ENCODE results near the gene DENND2A.

Gene DENND2A

DNA sequence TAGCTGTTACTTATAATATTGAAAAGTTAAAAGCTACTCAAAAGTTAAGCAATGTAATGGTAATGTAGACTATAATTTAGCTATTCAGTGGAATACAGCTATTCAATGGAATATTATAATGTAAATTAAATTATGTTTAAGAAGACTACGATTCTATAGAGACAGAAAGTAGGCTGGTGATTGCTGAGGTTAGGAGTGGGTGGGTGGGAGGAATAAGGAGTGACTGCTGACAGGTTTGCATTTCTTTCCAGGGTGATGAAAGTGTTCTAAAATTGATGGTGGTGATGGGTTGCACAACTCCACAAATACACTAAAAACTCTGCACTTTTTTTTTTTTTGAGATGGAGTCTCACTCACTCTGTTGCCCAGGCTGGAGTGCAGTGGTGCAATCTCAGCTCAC is 21.4 kb downstream of the DENND2A start:
- no peak for DNase-seq (ENCODE audit: low read depth, low spot score)

DNA sequence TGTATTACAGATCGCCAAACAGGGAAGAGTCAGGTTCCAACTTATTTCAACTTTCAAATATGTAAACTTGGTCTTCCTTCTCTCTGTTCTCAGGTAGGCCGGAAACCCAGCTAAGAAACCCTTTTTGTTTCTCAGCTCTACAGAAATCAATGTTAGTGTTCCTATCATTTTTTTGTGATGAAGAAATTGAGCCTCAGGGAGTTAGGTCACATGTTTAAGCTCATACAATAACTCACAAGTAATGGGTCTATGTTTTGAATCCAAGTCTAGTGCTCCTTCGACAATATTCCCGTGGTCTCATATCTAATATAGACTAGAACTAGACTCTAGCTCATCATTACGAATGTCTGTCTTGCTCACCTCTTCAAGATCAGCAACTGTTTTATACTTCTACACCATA is 22.3 kb downstream of the DENND2A start:
- DNase-seq (ENCODE audit: low read depth, low spot score) = no peak

DNA sequence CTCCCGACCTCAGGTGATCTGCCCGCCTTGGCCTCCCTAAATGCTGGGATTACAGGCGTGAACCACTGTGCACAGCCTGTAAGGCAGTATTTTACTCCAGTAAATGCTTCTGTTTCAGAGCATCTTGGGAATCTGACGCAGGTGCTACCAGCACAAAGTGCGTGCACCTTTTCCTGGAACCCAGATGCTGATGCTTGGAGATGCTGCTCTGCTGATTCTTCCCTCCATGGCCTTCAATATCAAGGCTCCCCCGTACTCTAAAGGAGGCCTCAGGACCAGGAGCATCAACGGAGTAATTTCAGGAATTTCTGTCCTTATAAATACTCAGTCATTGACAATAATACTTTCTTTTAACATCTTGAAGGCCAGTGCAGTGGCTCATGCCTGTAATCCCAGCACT is 23.5 kb downstream of the DENND2A start:
- DNase-seq (ENCODE audit: low read depth, low spot score) = no peak

DNA sequence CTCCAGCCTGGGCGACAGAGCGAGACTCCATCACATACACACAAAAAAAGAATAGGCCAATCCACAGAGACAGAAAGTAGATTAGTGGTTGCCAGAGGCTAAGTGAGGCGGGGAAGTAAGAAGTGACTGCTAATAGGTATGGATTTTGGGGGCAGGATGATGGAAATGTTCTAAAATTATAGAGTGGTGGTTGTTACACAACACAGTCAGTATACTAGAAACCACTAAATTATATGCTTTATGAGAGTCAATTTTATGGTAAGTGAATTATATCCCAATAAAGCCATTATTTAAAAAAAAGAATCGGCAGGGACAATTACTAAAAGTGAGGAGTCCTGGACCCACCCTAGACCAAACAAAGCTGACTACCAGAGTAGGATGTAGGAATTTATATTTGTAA is 24.3 kb downstream of the DENND2A start:
- no peak for DNase-seq (ENCODE audit: low read depth, low spot score)

DNA sequence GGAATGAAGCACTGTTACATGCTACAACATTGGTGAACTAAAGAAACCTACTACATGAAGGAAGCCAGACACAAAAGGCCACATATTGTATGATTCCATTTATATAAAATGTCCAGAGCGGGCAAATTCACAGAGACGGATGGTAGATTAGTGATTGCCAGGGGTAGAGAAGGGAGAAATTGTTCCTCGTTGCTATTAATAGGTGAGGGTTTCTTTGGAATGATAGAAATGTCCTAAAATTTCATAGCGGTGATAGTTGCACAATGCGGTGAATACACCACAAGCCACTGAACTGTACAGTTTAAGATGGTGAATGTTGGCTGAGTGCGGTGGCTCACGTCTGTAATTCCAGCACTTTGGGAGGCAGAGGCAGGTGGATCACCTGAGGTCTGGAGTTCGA is 29.0 kb downstream of the DENND2A start:
- no peak for DNase-seq (ENCODE audit: low read depth, low spot score)

DNA sequence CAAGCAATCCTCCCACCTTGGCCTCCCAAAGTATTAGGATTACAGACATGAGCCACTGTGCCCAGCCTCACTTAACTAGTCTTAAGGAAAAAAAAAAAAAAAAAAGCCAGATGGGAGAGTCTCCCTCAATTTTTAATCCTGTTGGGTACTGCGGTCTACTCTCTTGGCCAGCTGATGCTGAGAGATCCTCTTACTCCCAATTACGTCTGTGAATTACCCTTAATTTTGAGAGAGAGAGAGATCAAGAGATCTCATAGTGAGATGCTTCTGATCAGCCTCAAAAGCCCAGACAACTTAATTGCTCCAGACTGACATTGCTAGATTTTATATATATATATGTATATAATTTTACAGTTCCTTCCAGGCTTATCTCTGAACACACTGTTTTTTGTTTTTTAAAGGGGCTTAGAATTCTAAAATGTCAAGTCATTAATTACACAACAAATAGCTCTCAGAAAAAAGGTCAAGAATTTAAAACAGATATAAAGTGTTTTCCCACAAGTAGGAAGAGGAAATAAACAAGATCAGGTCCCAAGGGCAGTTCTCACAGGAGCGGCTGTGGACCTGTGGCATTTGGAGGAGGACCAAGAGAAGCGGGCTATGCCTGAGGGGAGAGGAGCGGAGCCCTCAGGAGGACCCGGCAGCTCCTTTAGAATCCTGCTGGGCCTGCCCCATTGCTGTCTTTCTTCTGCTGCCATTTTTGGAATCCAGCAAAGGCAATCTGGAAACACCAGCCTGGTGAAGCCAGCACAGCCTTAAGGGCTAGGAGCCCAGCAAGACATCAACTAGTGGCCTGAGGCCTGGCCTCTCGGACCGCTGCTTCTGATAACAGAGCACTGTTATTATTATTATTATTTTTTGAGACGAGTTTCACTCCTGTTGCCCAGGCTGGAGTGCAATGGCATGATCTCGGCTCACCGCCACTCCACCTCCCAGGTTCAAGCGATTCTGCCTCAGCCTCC is 30.1 kb downstream of the DENND2A start:
- DNase-seq (ENCODE audit: low read depth, low spot score) = no peak

DNA sequence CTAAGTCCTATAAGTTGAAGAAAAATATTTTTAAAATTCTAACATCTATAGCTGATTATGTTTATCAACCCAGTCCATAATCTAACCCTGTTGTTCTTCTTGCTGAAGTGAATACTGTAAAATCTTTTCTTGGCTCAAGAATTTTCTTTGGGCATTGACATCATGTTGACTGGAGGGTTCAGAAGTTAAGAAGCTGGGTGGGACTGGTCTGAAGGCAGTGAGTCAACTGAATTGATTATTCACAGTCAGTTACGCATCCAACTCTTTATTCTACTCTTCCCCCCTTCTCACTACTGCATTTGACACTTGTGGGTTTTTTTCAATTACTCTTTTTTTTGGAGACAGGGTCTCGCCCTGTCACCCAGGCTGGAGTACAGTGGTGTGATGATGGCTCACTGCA is 31.0 kb downstream of the DENND2A start:
- no peak for DNase-seq (ENCODE audit: low read depth, low spot score)

DNA sequence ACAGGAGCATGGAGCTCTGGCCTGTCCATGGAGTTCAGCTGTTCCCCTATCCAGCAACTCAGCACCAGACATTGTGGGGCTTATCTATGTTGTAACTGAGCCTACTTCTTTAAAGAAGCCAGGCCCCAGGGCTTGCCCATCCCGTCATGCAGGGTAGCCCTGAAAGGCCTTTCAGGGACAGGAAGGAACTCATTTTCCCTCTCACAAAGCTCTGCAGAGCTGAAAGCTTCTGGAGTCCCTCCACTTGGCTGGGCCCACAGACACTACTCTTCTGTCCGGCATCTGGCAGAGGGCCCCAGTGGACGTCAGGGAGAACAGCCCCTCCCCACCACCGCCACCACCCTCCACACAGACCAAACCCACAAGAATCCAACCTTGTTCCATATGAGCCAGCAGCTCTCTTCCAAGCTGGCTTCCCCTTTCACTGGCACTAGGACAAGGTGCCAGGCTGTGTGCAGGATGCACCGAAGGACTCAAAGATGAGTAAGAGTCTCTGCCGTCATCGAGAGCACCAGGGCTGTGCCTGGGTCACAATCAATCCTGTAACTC is 33.1 kb downstream of the DENND2A start:
- no peak for DNase-seq (ENCODE audit: low read depth, low spot score)

DNA sequence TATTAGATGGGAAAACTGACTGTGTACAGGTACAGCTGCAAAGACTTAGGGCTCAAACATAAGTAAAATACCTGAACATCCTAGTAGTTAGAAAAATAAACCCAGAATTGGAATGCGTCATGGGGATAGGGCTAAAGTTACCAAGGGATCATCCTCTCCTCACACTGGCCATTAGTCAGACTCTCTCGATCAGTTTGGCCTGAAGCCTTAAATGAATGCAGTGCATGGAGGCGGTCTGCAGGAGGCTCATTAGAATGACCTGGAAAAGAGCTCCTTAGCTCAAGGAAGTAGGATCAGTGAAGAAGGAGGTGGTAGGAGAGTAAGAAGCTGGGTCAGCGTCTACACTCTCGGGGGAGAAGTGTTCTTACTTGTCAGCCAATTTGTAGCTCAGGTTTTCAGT is 35.3 kb downstream of the DENND2A start:
- DNase-seq (ENCODE audit: low read depth, low spot score) = no peak

DNA sequence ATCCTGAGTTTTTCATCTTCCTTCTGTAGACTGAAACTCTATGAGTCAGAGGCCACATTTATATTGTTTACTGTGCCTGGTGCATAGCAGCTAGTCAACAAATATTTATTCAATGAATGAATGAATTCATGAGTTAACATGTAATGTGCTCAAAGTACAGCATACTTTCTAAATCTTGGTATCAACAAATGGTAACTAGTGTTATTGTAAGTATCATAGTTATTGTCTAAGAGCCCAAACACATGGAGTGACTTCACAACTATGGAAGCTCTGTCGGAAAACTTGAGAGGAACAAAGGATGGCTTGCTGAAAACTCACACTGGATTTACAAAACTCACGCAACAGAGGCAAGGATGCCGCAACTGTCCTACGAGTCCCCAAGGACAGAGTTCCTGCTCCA is 35.9 kb downstream of the DENND2A start:
- no peak for DNase-seq (ENCODE audit: low read depth, low spot score)

DNA sequence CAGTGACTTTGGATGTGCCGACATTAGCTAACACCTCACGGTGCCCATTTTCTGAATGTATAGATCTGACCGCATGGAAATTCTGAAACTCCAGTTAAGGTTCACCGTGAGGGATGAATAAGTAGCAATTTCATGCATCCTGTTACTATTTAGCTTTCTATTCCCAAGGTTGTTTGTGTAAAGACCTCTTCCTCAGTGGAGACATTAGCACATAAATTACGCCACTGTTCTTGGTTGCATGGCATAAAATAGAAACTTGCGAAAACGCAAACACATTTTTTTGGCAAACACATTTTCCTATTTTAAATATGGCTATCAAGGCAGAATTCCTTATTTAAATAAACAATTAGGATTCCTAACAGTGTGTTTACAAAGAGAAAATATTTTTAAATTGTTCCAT is 36.5 kb downstream of the DENND2A start:
- DNase-seq (ENCODE audit: low read depth, low spot score) = no peak

DNA sequence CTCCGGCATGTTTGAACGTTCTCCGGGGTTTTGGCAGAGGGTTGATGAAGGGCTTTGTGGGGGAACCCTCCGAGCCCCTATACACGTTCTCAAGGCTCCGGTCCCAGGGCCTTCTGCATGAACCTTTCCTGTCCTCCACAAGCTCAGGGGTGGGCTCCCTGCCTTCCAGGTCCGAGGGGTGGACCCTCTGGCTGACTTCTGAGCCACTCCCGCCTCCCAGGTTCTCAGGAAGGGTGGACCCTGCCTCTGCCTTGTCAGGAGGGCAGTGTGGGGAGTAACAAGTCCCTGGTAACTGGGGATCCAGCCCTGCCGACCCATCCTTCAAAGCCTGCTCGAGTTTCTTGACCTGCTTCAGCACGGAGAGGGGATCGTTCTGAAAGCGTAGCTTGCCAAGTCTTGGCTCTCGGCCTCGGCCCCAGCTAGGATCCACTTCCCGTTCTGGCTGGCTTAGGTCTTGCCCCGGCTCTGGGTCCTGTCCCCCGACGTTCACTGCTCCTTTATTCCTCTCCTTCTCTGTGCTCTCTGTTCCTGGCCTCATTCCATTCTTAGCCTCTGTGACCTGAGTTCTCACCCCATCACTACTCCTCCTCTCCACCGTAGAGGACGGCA is 38.9 kb downstream of the DENND2A start:
- no peak for DNase-seq (ENCODE audit: low read depth, low spot score)

DNA sequence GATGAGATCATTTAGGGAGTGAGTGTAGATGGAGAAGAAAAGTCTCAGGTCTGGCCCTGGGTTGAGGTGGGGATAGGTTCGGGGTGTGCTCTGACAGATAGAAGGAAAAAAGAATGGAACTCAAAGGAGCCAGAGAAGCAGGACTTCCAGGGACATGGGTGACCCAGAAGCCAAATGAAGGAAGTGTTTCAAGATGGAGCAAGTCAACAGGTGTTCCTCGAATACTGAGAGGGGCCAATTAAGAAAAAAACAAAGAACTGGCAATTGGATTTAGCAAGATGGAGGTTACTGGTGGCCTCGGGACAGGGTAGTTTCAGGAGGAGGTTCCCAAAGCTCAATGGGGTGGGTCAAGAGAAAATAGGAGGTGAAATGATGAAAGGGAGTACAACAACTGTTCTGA is 40.3 kb downstream of the DENND2A start:
- DNase-seq (ENCODE audit: low read depth, low spot score) = no peak

DNA sequence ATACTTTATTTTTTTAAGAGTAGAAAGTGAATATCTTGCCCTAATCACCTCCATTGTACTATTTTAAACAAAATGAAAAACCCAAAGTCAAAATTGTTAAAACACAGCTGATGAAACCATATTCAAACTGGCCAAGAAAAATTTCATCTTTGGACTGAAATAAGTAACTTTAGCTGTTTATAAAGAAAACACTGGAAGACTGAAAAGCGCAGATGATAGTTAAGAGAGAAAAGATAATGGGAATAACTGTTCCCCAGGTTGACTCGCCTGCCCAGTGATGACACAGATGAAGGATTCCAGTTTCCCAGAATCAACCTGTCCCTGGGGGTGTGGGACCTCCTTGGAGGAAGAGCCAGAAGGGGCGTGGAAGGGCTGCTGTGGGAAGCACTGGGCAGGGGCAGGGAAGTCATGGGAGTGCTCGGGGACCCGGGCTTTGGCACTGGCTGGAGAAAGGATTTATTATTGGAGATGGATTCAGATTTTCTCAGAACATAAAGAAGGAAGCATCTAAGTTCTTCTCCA is 43.1 kb downstream of the DENND2A start:
- no peak for DNase-seq (ENCODE audit: low read depth, low spot score)

DNA sequence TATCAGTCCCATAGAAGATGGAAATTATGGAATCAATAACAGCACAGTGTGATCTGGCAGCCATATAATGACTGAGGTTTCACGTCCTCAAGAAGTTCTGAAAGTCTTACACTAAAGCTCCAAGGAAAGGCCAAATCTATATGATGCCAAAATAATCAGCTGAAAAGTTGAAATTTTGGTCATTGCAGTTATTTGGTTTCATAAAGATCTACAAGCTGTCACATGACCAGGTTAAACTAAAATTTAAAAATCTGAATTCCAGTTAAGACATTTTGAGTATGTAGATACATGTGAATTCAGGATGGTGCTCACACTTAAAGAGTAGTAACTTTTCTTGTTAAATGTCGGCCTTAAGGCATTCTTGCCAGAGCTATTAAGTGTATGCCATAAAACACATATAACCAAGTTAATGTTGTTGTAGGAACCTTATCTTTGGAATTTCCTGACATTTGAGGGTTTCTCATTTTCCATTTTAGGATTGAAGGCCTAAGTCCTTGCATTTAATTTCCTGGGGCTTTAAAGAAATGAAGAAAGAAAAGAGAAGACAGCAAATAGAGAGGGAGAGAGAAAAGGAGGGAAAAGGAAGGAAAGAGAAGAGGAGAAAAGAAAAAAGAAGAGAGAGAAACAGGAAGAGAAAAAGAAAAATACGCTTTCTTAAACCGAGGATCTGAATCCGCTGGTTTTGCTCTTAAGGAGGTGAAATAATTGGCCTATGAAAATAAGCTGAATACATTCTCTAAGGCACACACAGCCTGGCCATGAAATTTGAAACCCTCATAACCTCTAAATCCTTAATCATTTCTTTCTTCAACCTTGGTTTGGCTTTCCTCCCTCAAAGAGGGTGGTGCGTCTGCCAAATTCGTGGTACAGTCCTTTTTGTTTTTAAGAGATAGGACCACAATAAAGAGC is 43.8 kb downstream of the DENND2A start:
- DNase-seq (ENCODE audit: low read depth, low spot score) = no peak

DNA sequence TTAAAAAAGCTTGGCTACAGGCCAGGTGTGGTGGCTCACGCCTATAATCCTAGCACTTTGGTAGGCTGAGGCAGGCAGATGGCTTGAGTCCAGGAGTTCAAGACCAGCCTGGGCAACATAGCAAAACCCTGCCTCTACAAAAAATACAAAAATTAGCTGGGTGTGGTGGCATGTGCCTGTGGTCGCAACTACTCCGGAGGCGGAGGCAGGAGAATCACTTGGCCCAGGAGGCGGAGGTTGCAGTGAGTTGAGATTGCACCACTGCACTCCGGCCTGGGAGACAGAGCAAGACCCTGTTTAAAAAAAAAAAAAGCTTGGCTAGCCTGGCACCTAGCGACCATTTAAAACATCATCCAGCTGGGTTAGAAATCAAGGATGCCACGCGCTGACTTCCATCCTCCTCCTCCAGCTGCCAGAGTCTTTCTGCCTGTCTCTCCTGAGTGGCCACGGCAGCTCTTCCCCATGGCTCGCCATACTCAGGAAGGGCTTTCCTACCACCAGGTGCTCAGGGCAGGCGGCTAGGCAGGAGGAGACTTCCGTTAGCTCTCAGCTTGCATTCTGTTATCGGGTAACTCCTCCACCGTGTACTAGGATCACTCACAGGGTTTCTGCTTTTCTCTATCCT is 45.0 kb downstream of the DENND2A start:
- DNase-seq (ENCODE audit: low read depth, low spot score) = no peak

DNA sequence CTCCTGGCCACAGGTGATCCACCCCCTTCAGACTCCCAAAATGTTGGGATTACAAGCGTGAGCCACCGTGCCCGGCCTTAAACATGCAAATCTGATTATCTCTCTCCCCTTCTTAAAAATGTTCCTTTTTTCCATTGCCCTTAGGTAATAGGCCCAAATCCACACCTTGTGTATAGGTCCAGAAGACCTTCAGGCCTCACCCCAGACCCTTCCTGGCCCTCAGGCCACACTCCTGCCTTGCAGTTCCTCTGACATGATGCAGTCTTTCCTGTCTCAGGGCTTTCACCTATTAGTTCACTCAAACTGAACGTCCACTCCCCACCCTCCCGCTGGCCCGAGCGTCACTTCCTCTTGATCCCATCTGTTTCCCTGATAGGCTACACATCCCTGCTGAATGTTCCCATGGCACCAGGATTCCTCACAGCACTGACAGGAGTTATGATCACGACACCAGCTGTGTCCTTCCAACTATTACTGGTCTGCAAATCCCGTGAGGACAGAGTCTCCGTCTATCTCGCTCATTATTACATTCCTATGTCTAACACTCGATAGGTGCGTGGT is 46.4 kb downstream of the DENND2A start:
- DNase-seq (ENCODE audit: low read depth, low spot score) = no peak

DNA sequence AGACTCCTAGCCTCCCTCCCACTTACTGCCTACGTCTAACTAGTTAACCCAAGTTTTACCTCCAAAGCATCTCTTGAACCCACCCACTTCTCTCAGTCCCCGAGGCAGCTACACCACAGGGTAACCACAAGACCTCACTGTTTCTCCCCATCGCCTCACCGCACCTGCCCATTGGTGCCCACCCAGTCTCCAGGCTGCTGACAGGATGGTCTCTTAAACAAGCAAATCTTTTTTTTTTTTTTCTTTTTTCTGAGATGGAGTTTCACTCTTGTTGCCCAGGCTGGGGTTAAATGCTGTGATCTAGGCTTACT is 47.0 kb downstream of the DENND2A start:
- DNase-seq (ENCODE audit: low read depth, low spot score) = no peak

DNA sequence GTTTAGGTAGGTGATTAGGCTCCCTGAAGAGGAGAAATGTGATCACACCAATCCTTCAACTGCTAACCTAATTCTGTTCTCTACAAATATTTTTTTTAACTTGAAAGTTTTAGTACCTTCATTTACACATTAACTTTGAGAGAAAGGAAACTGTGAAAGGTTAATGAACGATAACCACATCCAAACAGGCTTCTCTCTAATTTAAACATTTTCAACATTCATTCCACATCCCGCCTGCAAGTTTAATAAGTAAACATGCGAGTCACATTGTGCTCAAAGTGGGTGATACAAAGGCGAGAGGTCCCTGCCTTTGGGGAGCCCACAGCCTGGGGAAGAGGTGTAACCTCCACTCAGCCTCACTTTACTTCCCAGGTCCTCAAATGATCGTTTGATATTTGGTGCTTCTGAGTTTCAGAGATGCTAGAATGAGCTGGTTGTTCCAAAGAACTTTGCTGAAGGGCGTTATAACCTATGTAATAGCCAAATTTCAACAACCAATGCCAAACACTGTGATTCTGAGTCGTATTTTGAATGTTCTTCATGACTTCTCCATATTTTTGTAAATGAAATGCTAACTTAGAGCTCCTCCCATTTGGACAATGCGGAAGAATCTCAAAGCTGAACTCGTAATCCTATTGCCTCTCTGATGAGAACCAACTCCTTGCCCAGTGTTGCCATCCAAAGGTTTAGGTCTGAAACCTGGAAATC is 47.5 kb downstream of the DENND2A start:
- no peak for DNase-seq (ENCODE audit: low read depth, low spot score)

DNA sequence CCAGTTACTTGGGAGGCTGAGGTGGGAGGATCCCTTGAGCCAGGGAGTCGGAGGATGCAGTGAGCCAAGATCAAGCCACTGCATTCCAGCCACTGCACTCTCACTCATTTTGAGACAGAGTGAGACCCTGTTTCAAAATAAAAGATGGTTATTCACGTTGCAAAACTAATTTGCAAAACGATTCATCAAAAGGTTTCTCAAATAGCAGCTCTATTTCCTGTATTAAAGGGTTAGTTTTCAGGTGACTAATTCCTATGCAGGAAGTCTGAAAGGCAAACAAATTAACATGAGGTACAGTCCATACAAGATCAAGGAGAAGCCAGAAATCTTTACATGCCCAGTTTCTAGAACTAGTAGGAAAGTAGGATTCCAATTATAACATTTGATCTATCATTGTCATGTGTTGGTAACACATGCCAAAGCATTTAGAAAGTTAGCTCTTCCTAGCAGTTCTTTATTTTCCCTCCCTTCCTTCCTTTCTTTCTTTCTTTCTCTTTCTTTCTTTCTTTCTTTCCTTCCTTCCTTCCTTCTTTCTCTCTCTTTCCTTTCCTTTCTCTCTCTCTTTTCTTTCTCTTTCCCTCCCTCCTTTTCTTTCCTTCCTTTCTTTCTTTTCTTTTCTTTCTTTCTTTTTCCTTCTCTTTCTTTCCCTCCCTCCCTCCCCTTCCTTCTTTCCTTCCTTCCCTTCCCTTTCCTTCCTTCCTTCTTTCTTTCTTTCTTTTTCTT is 49.3 kb downstream of the DENND2A start:
- no peak for DNase-seq (ENCODE audit: low read depth, low spot score)

Measured in activated CD4-positive, CD25-positive, alpha-beta regulatory T cell treated with anti-CD3 and anti-CD28 coated beads, Interleukin-2, amount 50 U/mL, for 16 hours (primary cell).